SJSA1 (cell line): ENCODE results near the gene SPATA31A3. TPM values are rescaled to one million over a fixed set of nuclear protein-coding genes. Genes with fewer than 3 reads are reported as not detected.
"Not testable (repeated sequence)": the region's sequence is repeated elsewhere in the genome, so short reads cannot be mapped to it uniquely, and the experiment has no call there.

Experiments
- DNase-seq, 2 experiments: peaks; one replicate each; pipeline ENCODE4 v3.0.0-alpha.2; 2015 to 2020; ENCODE audit warnings: low spot score in 2 of 2, low read depth in 1 of 2
- H3K27ac ChIP-seq: fragments of 250-450 bp; sonication (Bioruptor Pico); 2 replicates; pipeline ENCODE4 v1.5.1; 2020; ENCODE audit warnings: mild to moderate bottlenecking, moderate library complexity
- H3K27me3 ChIP-seq: fragments of 250-450 bp; sonication (Bioruptor Pico); replicated peaks from 2 replicates; pipeline ENCODE4 v1.5.1; 2020; ENCODE audit warnings: mild to moderate bottlenecking, moderate library complexity
- H3K36me3 ChIP-seq: fragments of 250-450 bp; sonication (Bioruptor Pico); 2 replicates; pipeline ENCODE4 v1.5.1; 2020; ENCODE audit warnings: mild to moderate bottlenecking
- H3K4me1 ChIP-seq: fragments of 250-450 bp; sonication (Bioruptor Pico); replicated peaks from 2 replicates; pipeline ENCODE4 v1.6.1; 2021; ENCODE audit warnings: mild to moderate bottlenecking
- H3K4me3 ChIP-seq: fragments of 250-450 bp; sonication (Bioruptor Pico); 2 replicates; pipeline ENCODE4 v1.5.1; 2020; ENCODE audit warnings: mild to moderate bottlenecking
- H3K9me3 ChIP-seq: fragments of 250-450 bp; sonication (Bioruptor Pico); replicated peaks from 2 replicates; pipeline ENCODE4 v1.5.1; 2020; ENCODE audit warnings: mild to moderate bottlenecking
- total RNA-seq: library from RNA; depleted of rRNA; stranded (reverse); fragments of >200 nt; shearing (Covaris generic); gene quantifications from 2 replicates; pipeline ENCODE4 v1.2.3, GENCODE V29; 2014; rRNA removed

The SPATA31A3 gene
- total RNA-seq = not detected in 2 replicates

DNA sequence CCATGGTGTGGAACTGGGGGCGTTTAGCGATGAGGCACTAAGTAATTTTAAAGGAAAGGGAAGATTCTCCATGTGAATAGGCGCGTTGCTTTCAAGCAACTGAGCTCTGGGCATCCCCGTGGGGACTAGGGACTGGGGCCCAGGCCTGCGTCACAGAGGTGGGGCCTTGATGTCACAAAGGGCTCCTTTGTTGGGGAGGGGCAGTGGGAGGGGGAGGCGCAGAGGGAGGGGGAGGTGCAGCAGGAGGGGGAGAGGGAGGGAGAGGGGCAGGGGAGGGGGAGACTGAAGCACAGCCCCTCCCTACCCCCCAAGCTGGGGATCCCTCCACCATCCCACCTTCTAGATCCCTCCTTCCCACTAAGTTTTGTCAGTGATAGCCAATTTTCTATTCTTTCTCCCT lies at the start of gene SPATA31A3:
SPATA31A3 (minus strand) TSS at position 101 of the 400 bp plus-strand sequence; CDS start at position 72, 29 bp downstream.
- DNase-seq, H3K27ac ChIP-seq, H3K4me3 ChIP-seq, H3K4me1 ChIP-seq, H3K36me3 ChIP-seq, H3K9me3 ChIP-seq, H3K27me3 ChIP-seq: not testable (repeated sequence)

DNA sequence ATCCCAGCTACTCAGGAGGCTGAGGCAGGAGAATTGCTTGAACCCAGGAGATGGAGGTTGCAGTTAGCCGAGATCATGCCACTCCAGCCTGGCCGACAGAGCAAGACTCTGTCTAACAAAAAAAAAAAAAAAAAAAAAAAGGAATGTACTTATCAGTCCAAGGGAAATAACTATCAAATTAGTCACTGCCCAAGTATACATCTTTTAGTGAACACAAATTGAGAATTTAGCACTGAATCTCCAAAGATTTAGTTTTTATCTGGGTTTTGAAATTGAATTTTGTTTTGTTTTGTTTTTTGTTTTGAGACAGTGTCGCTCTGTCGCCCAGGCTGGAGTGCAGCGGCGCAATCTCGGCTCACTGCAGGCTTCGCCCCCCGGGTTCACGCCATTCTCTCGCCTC lies 39.8 kb downstream of the SPATA31A3 start:
- not testable (repeated sequence) for H3K27me3 ChIP-seq, H3K36me3 ChIP-seq, H3K4me3 ChIP-seq, H3K4me1 ChIP-seq, H3K9me3 ChIP-seq
- DNase-seq = peak in 1 of 2 experiments; percentile 5
- peak overlapping the region; percentile 52; the same call in 1 of the 2 replicates for H3K27ac ChIP-seq

DNA sequence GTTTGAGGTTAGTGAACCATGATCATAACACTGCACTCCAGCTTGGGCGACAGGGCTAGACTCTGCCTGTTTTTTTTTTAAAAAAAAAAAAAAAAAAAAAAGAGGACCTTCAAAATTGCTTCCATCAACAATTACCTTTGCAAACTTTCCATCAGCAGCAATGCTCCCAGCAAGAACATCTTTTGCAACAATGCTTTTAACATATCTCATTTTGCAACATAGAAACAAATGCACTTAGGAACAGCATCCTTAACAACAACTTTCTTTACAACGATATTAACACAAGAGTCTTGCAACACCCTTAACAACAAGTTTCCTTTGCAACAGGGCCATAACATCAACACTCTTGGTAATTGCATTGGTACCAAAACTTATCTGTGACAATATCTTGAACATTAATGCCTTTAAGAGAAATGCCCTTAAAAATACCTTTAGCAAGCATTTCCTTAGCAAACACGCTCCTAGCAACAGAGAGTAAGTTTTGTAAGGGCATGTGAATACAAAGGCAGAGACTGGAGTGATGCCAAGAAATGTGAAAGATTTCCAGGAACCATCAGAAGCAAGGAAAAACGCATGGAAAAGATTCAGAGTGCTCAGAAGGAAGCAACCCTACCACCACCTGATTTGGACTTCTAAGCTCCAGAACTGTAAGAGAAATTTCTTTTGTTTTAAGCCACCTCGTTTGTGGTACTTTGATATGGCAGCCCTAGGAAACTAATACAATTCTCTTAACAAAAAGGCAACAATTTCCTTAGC lies 49.8 kb downstream of the SPATA31A3 start:
- not testable (repeated sequence) for DNase-seq, H3K27me3 ChIP-seq

DNA sequence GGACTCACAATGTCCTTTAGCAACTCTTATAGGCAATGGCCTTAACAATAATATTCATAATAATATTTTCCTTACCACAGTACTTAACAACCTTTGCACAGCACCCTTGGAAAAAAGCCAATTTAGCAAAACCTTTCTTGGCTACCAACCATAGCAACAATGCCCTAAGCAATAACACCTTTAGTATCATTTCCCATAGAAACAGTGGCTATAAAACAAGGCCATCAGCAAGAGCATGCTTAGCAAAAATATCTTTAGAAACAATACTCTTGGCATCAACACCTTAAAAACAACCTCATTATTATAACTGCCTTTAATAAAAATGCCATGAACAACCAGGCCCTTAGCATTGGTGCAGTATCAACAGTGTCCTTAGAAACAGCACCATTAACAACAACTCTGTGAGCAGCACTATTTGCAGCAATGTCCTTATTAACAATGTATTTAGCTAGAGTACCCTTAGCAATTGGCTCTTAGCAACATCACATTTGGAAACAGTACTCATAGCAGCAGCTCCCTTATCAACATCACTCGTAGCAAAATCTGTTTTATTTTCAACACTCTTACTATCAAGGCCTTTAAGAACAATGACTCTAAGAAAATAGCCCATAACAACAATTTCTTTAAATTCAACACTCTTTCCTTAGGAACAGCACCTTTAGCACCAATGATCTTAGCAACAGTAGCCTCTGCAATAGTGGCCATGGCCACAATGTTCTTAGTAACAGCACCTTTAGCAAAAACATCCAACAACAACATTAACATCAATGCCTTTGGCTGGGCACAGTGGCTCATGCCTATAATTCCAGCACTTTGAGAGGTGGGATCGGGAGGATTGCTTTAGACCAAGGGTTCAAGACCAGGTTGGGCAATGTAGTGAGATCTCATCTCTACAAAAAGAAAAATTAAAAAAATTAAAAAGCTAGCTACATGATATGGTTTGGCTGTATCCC lies 52.2 kb downstream of the SPATA31A3 start:
- H3K4me3 ChIP-seq, H3K4me1 ChIP-seq, DNase-seq, H3K36me3 ChIP-seq, H3K27me3 ChIP-seq, H3K9me3 ChIP-seq, H3K27ac ChIP-seq: not testable (repeated sequence)

More for the DNA sequence above, 49.8 kb downstream of the SPATA31A3 start:
- H3K9me3 ChIP-seq, H3K4me1 ChIP-seq, H3K27ac ChIP-seq, H3K36me3 ChIP-seq, H3K4me3 ChIP-seq: not testable (repeated sequence)

DNA sequence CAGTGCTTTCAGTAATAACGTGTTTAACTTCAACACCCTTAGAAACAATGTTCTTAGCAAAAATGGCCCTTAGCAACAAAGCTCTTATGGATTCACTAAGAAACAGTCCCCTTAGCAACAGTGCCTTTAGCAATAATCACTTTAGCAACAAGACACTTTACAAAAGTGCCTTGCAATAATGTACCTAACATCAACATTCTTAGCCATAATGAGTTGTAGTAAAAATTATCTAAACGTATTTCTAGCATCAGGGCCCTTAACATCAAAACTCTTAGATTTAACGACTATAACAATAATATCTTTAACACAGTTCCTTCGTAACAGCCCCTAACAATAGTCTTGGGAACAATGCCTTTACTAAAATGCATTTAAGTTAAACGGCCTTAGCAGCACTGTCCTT lies 54.0 kb downstream of the SPATA31A3 start:
- H3K4me3 ChIP-seq, H3K27ac ChIP-seq, H3K36me3 ChIP-seq, H3K9me3 ChIP-seq, H3K27me3 ChIP-seq, DNase-seq, H3K4me1 ChIP-seq: not testable (repeated sequence)

DNA sequence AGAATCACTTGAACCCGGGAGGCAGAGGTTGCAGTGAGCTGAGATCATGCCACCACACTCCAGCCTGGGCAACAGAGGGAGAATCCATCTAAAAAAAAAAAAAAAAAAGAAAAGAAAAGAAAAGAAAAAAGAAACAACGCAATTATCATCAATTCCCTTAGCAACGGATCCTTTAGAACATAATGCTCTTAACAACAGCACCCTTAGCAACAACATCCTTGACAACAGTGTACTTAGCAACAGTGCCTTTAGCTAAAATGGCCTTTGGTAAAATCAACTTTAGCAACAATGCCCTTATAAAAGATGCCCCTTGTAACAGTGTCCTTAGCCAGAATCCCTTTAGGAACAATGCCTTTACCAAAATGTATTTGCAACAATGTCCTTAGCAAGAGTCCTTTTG lies 54.7 kb downstream of the SPATA31A3 start:
- not testable (repeated sequence) for H3K36me3 ChIP-seq, H3K4me1 ChIP-seq, H3K9me3 ChIP-seq, DNase-seq, H3K27ac ChIP-seq, H3K4me3 ChIP-seq, H3K27me3 ChIP-seq

Other genes starting within 250 kb of the SPATA31A3 start
- gene ZNF658, start 91.8 kb downstream of the SPATA31A3 start, total RNA-seq = 1.2 and 2.5 TPM in 2 replicates